Activated CD8-positive, alpha-beta memory T cell treated with anti-CD3 and anti-CD28 coated beads for 4 hours (primary cell): Measurements from ENCODE around the gene ARID5B.
A peak's percentile ranks its signal among the peaks of the same experiment; 100 is the strongest.
"Not testable (repeated sequence)": the region's sequence is repeated elsewhere in the genome, so short reads cannot be mapped to it uniquely, and the experiment has no call there.

Experiments used
- DNase-seq, 2 donors: peaks; one replicate each; pipeline ENCODE4 v3.0.0-alpha.2; 2020; ENCODE audit warnings: low read depth in 2 of 2

ARID5B gene, protein sequence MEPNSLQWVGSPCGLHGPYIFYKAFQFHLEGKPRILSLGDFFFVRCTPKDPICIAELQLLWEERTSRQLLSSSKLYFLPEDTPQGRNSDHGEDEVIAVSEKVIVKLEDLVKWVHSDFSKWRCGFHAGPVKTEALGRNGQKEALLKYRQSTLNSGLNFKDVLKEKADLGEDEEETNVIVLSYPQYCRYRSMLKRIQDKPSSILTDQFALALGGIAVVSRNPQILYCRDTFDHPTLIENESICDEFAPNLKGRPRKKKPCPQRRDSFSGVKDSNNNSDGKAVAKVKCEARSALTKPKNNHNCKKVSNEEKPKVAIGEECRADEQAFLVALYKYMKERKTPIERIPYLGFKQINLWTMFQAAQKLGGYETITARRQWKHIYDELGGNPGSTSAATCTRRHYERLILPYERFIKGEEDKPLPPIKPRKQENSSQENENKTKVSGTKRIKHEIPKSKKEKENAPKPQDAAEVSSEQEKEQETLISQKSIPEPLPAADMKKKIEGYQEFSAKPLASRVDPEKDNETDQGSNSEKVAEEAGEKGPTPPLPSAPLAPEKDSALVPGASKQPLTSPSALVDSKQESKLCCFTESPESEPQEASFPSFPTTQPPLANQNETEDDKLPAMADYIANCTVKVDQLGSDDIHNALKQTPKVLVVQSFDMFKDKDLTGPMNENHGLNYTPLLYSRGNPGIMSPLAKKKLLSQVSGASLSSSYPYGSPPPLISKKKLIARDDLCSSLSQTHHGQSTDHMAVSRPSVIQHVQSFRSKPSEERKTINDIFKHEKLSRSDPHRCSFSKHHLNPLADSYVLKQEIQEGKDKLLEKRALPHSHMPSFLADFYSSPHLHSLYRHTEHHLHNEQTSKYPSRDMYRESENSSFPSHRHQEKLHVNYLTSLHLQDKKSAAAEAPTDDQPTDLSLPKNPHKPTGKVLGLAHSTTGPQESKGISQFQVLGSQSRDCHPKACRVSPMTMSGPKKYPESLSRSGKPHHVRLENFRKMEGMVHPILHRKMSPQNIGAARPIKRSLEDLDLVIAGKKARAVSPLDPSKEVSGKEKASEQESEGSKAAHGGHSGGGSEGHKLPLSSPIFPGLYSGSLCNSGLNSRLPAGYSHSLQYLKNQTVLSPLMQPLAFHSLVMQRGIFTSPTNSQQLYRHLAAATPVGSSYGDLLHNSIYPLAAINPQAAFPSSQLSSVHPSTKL

GRCh38 chr10:61900829-61901792 is at the start of gene ARID5B:
Gene ARID5B, plus strand, starts transcription at chr10:61901699. Its CDS starts 11 bp downstream, at chr10:61901710.
- no peak for DNase-seq

DNA sequence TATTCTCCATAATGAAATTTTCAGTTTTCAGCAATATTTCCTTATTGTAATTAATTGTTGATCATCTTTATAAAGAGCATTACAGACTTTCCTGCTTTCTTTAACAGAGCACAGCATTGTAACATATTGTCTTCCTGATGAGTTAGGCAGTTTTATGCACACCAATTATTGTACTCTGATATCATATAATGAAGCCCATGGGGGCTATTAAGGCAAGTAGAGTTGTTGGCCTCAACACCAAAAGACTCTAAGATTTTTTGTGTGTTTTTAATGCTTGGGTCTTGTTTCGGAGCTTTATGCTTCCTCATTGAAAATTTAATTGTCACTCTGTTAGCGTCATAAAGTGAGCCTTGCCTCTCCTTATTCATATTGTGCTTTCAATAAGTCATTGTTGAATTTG is 49.2 kb upstream of the ARID5B start:
- DNase-seq: no peak

GRCh38 chr10:61855771-61856170 is 45.7 kb upstream of the ARID5B start:
- no peak for DNase-seq

DNA sequence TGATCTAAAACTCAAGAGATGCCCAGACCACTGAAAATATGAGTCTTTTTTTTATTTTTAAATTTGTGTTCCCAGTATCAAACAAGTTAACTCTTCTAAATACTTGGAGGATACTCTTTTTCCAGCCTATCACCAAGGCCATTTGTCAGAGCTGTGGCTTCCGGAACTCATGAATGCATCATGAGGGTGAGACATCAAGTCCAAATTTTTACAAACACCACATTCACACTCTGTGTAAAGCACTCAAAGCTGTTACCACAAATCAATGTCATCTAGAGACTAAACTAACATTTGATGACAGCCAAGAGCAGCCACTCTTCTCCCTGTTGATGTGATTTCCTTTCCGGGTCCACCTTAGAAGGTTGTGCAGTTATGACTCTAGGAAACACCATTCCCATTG is 43.8 kb upstream of the ARID5B start:
- DNase-seq: no peak

GRCh38 chr10:61859786-61860185 is 41.7 kb upstream of the ARID5B start:
- no peak for DNase-seq

- no peak for DNase-seq
Measured at GRCh38 chr10:61860964-61861758, 40.3 kb upstream of the ARID5B start.

DNA sequence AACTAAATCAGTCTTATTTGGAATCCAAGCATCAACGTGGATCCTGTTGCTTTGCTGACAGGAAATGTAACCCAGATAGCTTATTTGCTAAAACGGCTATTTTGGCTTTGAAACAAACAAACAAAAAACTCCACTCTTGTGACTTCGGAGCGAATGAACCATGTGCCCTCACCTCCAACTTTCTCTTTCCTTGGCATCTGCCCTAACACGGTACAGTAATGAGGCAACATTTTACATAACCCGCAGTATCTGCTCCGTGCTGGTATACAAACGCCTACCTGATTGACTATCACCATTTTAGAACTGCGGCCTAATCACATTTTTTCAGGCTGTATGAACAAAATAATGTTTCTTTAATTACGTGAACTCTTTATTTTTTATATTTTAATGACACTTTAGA is 37.5 kb upstream of the ARID5B start:
- no peak for DNase-seq

DNA sequence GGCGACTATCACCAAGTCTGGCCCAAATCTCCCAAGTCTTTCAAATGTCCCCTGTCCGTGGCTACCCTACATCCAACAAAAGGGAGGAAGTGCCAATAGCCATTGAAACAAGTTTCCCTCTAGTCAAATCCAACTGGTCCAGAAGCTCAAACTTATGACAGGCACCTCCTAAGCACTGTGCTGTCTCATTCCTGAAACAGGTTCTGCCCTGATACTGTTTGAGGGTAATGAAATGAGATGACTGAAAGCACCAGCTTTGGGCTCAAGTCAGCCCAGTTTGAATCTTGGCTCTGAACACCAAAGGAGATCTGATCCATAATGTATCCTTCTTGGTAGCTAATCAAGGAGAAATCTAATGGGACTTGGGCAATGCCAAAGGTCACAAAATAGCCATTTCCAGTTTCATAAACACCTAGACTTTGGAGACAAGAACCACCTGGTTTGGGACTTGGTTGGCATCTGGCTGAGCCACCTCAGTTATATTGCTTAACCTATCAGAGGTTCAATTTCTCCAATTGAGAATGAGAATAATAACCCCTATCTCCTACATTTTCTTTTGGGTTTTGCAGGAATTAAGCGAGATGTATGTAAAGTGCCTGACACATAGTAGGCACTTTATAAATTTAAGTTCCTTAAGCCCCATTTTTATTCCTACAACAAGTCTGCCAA is 34.7 kb upstream of the ARID5B start:
- no peak for DNase-seq

- not testable (repeated sequence) for DNase-seq
Measured at GRCh38 chr10:61867374-61867773, 34.1 kb upstream of the ARID5B start.

DNA sequence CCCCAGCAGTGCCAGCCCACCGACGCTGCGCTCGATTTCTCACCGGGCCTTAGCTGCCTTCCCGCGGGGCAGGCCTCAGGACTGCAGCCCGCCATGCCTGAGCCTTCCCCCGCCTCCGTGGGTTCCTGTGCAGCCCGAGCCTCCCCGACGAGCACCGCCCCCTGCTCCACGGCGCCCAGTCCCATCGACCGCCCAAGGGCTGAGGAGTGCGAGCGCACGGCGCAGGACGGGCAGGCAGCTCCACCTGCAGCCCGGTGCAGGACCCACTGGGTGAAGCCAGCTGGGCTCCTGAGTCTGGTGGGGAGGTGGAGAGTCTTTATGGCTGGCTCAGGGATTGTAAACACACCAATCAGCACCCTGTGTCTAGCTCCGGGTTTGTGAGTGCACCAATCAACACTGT is 33.7 kb upstream of the ARID5B start:
- DNase-seq: peak; percentile 18 to 28

GRCh38 chr10:61869041-61869675 is 32.3 kb upstream of the ARID5B start:
- no peak for DNase-seq

DNA sequence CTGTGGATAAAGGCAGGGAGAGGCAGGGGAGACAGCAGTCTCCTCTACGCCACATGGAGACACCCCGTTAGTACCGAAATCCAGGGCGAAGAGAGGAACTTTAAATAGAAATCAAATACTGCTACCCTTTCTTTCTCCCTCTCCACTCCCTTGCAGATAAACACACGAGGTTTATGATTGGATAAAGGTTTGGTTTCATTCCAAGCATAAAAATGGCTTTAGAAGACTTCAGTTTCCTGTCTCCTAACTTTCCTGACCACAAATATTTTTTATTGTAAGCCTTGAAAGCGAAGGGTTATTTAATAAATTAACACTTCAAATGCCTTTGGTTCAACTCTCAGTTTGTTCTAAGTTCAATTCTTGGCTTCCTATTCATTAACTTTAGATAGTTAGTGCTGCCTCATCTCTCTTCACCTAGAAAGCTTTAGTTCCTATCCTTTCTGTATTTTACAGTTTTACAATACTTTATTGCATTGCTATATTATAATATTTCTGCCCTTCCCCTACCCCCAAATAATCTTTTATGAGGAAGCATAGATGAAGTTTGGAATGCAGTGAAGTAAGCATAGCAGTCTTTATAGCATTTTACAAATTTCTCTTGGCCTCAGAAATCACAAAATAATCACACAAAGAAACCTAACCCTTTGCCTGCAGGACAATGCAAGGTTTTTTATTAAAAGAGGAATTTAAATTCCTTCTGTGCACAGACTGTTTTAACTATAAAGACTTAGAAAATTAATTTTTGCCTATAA is 31.5 kb upstream of the ARID5B start:
- no peak for DNase-seq

- DNase-seq: no peak
Measured at GRCh38 chr10:61870526-61870895, 31.0 kb upstream of the ARID5B start.

GRCh38 chr10:61871487-61871886 is 30.0 kb upstream of the ARID5B start:
- DNase-seq: no peak

GRCh38 chr10:61877887-61878739 is 23.4 kb upstream of the ARID5B start:
- no peak for DNase-seq

DNA sequence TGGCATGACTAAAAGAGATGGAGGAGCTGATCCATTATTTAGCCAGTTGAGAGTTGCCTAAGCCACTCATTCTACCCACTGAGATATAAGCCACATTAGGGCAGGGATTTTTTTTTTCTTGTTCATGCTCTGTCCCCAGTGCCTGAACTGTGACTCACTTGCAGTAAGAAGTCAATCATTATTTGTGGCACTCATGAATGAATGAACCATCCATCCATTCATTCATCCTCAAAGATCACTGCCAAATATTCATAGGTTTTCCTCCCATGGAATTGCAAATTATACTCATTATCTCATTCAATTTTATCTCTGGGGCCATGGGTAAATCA is 22.8 kb upstream of the ARID5B start:
- no peak for DNase-seq

DNA sequence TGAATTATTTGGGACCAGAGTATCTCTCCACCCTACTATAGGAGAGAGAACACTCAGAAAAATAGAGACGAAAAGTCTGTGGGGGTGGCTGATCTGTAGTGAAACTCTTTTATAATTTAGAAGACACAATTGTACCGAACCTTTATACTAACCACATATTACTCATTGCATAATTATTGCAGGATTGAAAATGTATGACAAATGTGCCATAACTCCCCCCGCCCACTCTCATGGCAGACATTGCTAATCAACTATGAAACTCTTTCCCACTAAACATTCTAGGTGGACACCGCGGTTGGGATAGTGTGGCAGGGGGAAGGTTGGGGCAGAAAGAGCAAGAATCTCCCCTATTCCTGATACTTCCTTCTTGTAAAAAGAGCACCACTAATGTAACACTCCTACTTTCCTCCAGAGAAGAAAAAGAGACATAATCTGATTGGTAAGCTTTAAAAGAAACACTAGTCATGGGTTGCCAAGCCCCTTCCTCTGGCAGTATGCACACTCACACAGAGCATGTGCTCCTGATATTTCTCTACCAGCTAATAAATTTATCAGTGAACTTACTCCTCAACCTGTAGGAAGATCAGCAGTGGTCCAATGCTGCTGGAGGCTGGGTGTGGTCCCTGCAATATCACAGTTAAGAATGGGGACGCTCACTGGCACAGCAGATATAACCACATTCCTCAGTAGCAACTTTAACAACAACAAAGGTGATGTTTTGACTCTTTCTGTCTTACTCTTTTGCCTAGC is 18.7 kb upstream of the ARID5B start:
- no peak for DNase-seq
